HEK293 (cell line): ENCODE data around the gene PYDC1.

Experiments used
- CTCF ChIA-PET: fragments of 350-600 bp; formaldehyde crosslinking; extraction: SDS; loops from one replicate; lab custom pipeline; 2021; ENCODE audit warnings: antibody characterized with exemption; lab: Yijun Ruan, JAX
- POLR2A ChIA-PET: fragments of 300-600 bp; formaldehyde crosslinking; extraction: SDS; loops from one replicate; lab custom pipeline; 2020; ENCODE audit warnings: antibody characterized with exemption, inconsistent platforms; lab: Yijun Ruan, JAX
- H3K27ac ChIP-seq: fragments of 200-500 bp; sonication (Bioruptor generic); 2 replicates; pipeline ENCODE4 v1.5.1; 2014; ENCODE audit warnings: low read depth, low read length, control low read depth, inconsistent platforms; ENCODE audit errors: extremely low read depth
- H3K36me3 ChIP-seq, 2 experiments: fragments of 200-500 bp in 1 of 2; sonication (Bioruptor generic) in 1 of 2; 1 replicate in 1 of 2; 2 replicates in 1 of 2; pipeline ENCODE4 v1.5.1; 2014 to 2017; ENCODE audit warnings: inconsistent platforms in 2 of 2, low read length in 2 of 2; ENCODE audit not compliant: control insufficient read depth in 2 of 2, insufficient read depth in 1 of 2
- H3K4me1 ChIP-seq: fragments of 200-500 bp; sonication (Bioruptor generic); 2 replicates; pipeline ENCODE4 v1.5.1; 2014; ENCODE audit warnings: mild to moderate bottlenecking, low read length, inconsistent platforms; ENCODE audit not compliant: control insufficient read depth, insufficient read depth
- H3K4me3 ChIP-seq: 2 replicates; pipeline ENCODE4 v1.5.1; 2011; ENCODE audit warnings: low read depth, mild to moderate bottlenecking, control low read depth, low read length, moderate library complexity
- H3K9me3 ChIP-seq: fragments of 200-500 bp; sonication (Bioruptor generic); 2 replicates; pipeline ENCODE4 v1.5.1; 2014; ENCODE audit warnings: low read depth, low read length, inconsistent platforms; ENCODE audit not compliant: control insufficient read depth, insufficient read depth
- BCL11B ChIP-seq: fragments of 450-650 bp; formaldehyde crosslinking; IDR thresholded peaks from 2 replicates; pipeline ENCODE4 v1.5.1; 2016; ENCODE audit warnings: low read depth, missing biosample characterization, missing genetic modification characterization
- GLI4 ChIP-seq: fragments of 450-650 bp; formaldehyde crosslinking; IDR thresholded peaks from 2 replicates; pipeline ENCODE4 v1.5.1; 2016; ENCODE audit warnings: missing biosample characterization, missing genetic modification characterization
- KLF1 ChIP-seq: fragments of 450-650 bp; formaldehyde crosslinking; IDR thresholded peaks from 2 replicates; pipeline ENCODE4 v1.5.1; 2016; ENCODE audit warnings: missing biosample characterization, missing genetic modification characterization
- KLF7 ChIP-seq: fragments of 450-650 bp; formaldehyde crosslinking; IDR thresholded peaks from 2 replicates; pipeline ENCODE4 v1.5.1; 2016; ENCODE audit warnings: missing biosample characterization, missing genetic modification characterization, borderline replicate concordance
- KLF8 ChIP-seq: fragments of 450-650 bp; formaldehyde crosslinking; IDR thresholded peaks from 2 replicates; pipeline ENCODE4 v1.5.1; 2016; ENCODE audit warnings: missing biosample characterization, missing genetic modification characterization
- MZF1 ChIP-seq: fragments of 450-650 bp; formaldehyde crosslinking; IDR thresholded peaks from 2 replicates; pipeline ENCODE4 v1.5.1; 2017; ENCODE audit warnings: missing biosample characterization, missing genetic modification characterization, borderline replicate concordance
- SCRT1 ChIP-seq: fragments of 450-650 bp; formaldehyde crosslinking; IDR thresholded peaks from 2 replicates; pipeline ENCODE4 v1.5.1; 2016; ENCODE audit warnings: missing biosample characterization, missing genetic modification characterization, borderline replicate concordance
- SCRT2 ChIP-seq: fragments of 450-650 bp; formaldehyde crosslinking; IDR thresholded peaks from 2 replicates; pipeline ENCODE4 v1.5.1; 2016; ENCODE audit warnings: missing biosample characterization, missing genetic modification characterization
- TCF7L2 ChIP-seq: IDR thresholded peaks from 2 replicates; pipeline ENCODE4 v1.6.1; 2011; ENCODE audit warnings: low read depth, mild to moderate bottlenecking, inconsistent platforms, low read length, moderate library complexity, borderline replicate concordance
- ZBTB21 ChIP-seq: fragments of 450-650 bp; formaldehyde crosslinking; IDR thresholded peaks from 2 replicates; pipeline ENCODE4 v1.5.1; 2017; ENCODE audit warnings: missing biosample characterization, missing genetic modification characterization
- ZNF121 ChIP-seq: fragments of 450-650 bp; formaldehyde crosslinking; IDR thresholded peaks from 2 replicates; pipeline ENCODE4 v1.5.1; 2016; ENCODE audit warnings: missing biosample characterization, missing genetic modification characterization
- ZNF302 ChIP-seq: fragments of 450-650 bp; formaldehyde crosslinking; IDR thresholded peaks from 2 replicates; pipeline ENCODE4 v1.5.1; 2016; ENCODE audit warnings: missing biosample characterization, missing genetic modification characterization, low read depth
- ZNF335 ChIP-seq: fragments of 450-650 bp; formaldehyde crosslinking; conservative IDR thresholded peaks from 2 replicates; pipeline ENCODE4 v1.5.1; 2016; ENCODE audit warnings: missing biosample characterization, missing genetic modification characterization
- ZNF37A ChIP-seq: fragments of 450-650 bp; IDR thresholded peaks from 2 replicates; pipeline ENCODE4 v1.5.1; 2018; ENCODE audit warnings: missing biosample characterization, missing genetic modification characterization
- ZNF426 ChIP-seq: fragments of 450-650 bp; formaldehyde crosslinking; IDR thresholded peaks from 2 replicates; pipeline ENCODE4 v1.5.1; 2017; ENCODE audit warnings: missing biosample characterization, missing genetic modification characterization, mild to moderate bottlenecking, inconsistent platforms, moderate library complexity
- ZNF555 ChIP-seq: fragments of 450-650 bp; formaldehyde crosslinking; conservative IDR thresholded peaks from 2 replicates; pipeline ENCODE4 v1.5.1; 2017; ENCODE audit warnings: missing biosample characterization, mild to moderate bottlenecking, missing genetic modification characterization, inconsistent platforms
- ZNF561 ChIP-seq: fragments of 450-650 bp; IDR thresholded peaks from 2 replicates; pipeline ENCODE4 v1.5.1; 2018; ENCODE audit warnings: missing biosample characterization, missing genetic modification characterization, borderline replicate concordance
- ZNF600 ChIP-seq: fragments of 450-650 bp; formaldehyde crosslinking; IDR thresholded peaks from 2 replicates; pipeline ENCODE4 v1.5.1; 2016; ENCODE audit warnings: missing biosample characterization, missing genetic modification characterization
- ZNF624 ChIP-seq: fragments of 450-650 bp; formaldehyde crosslinking; IDR thresholded peaks from 2 replicates; pipeline ENCODE4 v1.5.1; 2017; ENCODE audit warnings: missing biosample characterization, missing genetic modification characterization
- ZNF654 ChIP-seq: fragments of 450-650 bp; formaldehyde crosslinking; IDR thresholded peaks from 2 replicates; pipeline ENCODE4 v1.5.1; 2016; ENCODE audit warnings: low read depth, missing biosample characterization, missing genetic modification characterization
- ZNF664 ChIP-seq: fragments of 450-650 bp; formaldehyde crosslinking; IDR thresholded peaks from 2 replicates; pipeline ENCODE4 v1.5.1; 2016; ENCODE audit warnings: missing biosample characterization, missing genetic modification characterization
- ZXDB ChIP-seq: fragments of 450-650 bp; formaldehyde crosslinking; IDR thresholded peaks from 2 replicates; pipeline ENCODE4 v1.5.1; 2016; ENCODE audit warnings: missing biosample characterization, missing genetic modification characterization
- TF ChIP-seq, protein P1 (sequence below): fragments of 450-650 bp; formaldehyde crosslinking; IDR thresholded peaks from 2 replicates; pipeline ENCODE4 v1.5.1; 2017; ENCODE audit warnings: missing biosample characterization, missing genetic modification characterization
- TF ChIP-seq, protein P2 (sequence below): fragments of 450-650 bp; IDR thresholded peaks from 2 replicates; pipeline ENCODE4 v1.5.1; 2018; ENCODE audit warnings: missing biosample characterization, missing genetic modification characterization
- TF ChIP-seq, protein P3 (sequence below): fragments of 450-650 bp; formaldehyde crosslinking; optimal IDR thresholded peaks from 2 replicates; pipeline ENCODE3; 2016; ENCODE audit warnings: missing biosample characterization, mild to moderate bottlenecking, missing genetic modification characterization

PYDC1 gene

DNA sequence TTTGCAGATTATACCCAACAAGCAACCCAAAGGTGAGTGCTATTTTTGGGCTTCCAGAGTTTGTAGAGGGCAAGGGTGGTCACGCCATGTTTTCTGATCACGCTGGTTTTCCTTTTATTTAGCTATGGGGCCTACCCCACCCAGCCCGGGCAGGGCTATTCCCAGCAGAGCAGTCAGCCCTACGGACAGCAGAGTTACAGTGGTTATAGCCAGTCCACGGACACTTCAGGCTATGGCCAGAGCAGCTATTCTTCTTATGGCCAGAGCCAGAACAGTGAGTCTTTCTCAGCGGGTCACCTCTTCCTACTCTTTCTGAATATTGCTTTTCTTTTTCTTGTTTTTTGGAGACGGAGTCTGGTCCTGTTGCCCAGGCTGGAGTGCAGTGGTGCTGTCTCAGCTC, 34.5 kb downstream of the PYDC1 start:
- TF ChIP-seq ZNF600 (tag by site-specific recombination), result peak; percentile 69; the same call in 1 of the 2 replicates
- no peak for TF ChIP-seq TCF7L2
- peak overlapping the region; percentile 72 for H3K4me3 ChIP-seq
- ChIA-PET CTCF (interaction anchor here (0.7 to 1.3 kb wide), 2 partner anchors 8 to 39 kb away, joined by 3 read pairs; no protein-coding TSS in a partner anchor), POLR2A (interaction anchor here (1.1 to 2.3 kb wide), 3 partner anchors 15 to 65 kb away, joined by 3 to 7 read pairs (median 5); partner anchors contain the start of gene KAT8)
- H3K4me1 ChIP-seq, result no peaks in the 10 kb centered on the region
- no peak overlapping the region for H3K27ac ChIP-seq
- peaks cover 42 to 66% of the 10 kb centered on the region in 2 experiments for H3K36me3 ChIP-seq
- no peaks in the 10 kb centered on the region for H3K9me3 ChIP-seq

DNA sequence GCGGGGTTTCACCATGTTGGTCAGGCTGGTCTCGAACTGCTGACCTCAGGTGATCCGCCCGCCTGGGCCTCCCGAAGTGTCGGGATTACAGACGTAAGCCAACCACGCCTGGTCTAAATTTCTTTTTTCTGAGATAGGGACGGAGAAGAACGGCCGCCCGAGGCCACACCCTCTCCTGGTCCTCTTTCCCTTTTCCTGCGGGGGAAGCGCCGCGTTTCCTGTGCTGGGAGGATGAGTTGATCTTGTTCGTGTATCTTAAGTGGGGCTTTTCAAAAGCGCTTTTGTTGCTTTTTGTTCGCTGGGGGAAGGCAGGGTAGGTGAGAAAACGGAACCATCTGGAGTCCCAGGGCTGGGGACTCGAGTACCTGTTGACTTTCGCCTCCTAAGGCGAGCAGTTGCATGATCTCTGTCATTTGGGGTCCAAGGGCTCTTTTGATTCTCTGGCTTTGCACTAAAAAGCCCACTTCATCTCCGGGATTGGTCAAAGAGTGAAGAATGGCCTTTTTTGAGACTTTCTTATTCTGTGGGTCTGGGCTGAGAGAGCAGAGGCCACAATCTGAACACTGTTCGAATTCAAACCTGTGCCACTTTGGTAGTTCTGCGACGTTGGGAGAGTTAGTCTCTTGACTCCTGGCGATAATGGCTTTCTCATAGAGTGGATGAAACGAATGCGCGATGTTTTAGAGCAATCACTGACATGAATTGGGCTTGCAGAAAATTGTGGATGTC, 35.7 kb downstream of the PYDC1 start:
- Histone ChIP-seq H3K9me3 (no peaks in the 10 kb centered on the region), H3K4me3 (peak overlapping the region; percentile 72), H3K36me3 (peaks cover 33 to 55% of the 10 kb centered on the region in 2 experiments), H3K27ac (peak overlapping the region; percentile 91; the same call in 1 of the 2 replicates), H3K4me1 (no peaks in the 10 kb centered on the region)
- CTCF ChIA-PET, result interaction anchor here (0.7 kb wide), 1 partner anchor 9 kb away, joined by 3 read pairs; no protein-coding TSS in a partner anchor
- TF ChIP-seq KLF7 (tag by site-specific recombination), result 0 out of 2 replicates have a peak, but pooled peaks have one; percentile 22
- no peak for TF ChIP-seq ZNF555 (tag by site-specific recombination)
- no peak for TF ChIP-seq MZF1 (tag by site-specific recombination)
- TF ChIP-seq, protein P1, sequence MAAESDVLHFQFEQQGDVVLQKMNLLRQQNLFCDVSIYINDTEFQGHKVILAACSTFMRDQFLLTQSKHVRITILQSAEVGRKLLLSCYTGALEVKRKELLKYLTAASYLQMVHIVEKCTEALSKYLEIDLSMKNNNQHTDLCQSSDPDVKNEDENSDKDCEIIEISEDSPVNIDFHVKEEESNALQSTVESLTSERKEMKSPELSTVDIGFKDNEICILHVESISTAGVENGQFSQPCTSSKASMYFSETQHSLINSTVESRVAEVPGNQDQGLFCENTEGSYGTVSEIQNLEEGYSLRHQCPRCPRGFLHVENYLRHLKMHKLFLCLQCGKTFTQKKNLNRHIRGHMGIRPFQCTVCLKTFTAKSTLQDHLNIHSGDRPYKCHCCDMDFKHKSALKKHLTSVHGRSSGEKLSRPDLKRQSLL (tag by site-specific recombination), result no peak
- TF ChIP-seq ZNF664 (tag by site-specific recombination), result peak; percentile 62; the same call in 1 of the 2 replicates
- TF ChIP-seq SCRT1 (tag by site-specific recombination), result peak; percentile 74; the same call in 1 of the 2 replicates
- TF ChIP-seq ZNF624 (tag by site-specific recombination), result no peak
- TF ChIP-seq ZNF335 (tag by site-specific recombination), result peak; percentile 4; the same call in 1 of the 2 replicates
- TF ChIP-seq ZNF426 (tag by site-specific recombination), result no peak
- TF ChIP-seq ZNF654, result no peak
- TF ChIP-seq ZNF37A (tag by site-specific recombination), result no peak
- TF ChIP-seq ZNF561 (tag by site-specific recombination), result peak; percentile 0; the same call in 1 of the 2 replicates
- no peak for TF ChIP-seq ZNF121 (tag by site-specific recombination)
- peak; percentile 95 for TF ChIP-seq SCRT2 (tag by site-specific recombination)
- TF ChIP-seq, all 188 proteins: peak for 6
- POLR2A ChIA-PET, result interaction anchor here (0.5 to 4.8 kb wide), 32 partner anchors 9 to 692 kb away, joined by 3 to 107 read pairs (median 6); partner anchors contain the start of genes KAT8, PYDC1, STX4 and VKORC1

DNA sequence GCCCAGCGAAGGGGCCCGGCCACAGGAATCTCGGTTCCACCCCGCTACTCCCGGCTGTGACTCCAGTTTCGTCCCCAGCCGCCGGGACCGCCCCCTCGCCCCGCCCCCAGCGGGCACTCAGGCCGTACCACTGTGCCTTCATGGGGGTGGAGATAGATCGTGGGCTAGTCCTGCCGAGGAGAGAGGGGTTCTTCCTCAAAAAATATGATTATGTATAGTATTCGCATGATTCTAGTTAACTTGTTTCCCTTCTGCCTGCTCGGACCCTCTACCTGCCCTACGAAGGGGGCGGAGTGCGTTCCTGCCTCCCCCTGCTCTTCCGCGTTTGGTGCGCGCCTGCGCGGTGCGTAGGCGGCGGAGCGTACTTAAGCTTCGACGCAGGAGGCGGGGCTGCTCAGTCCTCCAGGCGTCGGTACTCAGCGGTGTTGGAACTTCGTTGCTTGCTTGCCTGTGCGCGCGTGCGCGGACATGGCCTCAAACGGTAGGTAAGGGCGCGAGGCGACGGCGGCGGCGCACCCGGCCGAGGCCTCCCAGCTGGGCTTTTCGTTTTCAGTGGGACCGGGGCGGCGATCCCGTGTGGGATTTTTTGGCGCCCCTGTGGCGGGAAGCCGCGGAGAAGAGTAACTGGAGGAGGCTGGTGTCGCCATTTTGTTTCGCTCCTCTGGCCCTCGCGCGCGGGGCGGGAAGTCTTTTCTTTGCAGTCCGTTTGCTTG, 37.0 kb downstream of the PYDC1 start, which contains the start of gene FUS:
TSS of gene FUS (plus strand) at position 393 of the 713 bp plus-strand sequence. CDS start at position 469, 76 bp downstream.
- CTCF ChIA-PET, result interaction anchor here (0.6 kb wide), 1 partner anchor 38 kb away, joined by 3 read pairs; no protein-coding TSS in a partner anchor
- H3K36me3 ChIP-seq, result peaks cover 20 to 41% of the 10 kb centered on the region in 2 experiments
- peak within 1 kb of the TSS; percentile 91 for H3K27ac ChIP-seq
- H3K9me3 ChIP-seq, result no peaks in the 10 kb centered on the region
- H3K4me3 ChIP-seq, result peak within 1 kb of the TSS; percentile 72
- no peaks in the 10 kb centered on the region for H3K4me1 ChIP-seq
- POLR2A ChIA-PET, result interaction anchor here (0.5 to 4.8 kb wide), 54 partner anchors 9 to 693 kb away, joined by 3 to 107 read pairs (median 5); partner anchors contain the start of genes ARMC5, HSD3B7, KAT8 and PYCARD
- TF ChIP-seq KLF8 (tag by site-specific recombination), result peak; percentile 82
- no peak for TF ChIP-seq BCL11B (tag by site-specific recombination)
- TF ChIP-seq ZBTB21 (tag by site-specific recombination), result peak; percentile 21
- peak; percentile 93 for TF ChIP-seq ZXDB (tag by site-specific recombination)
- no peak for TF ChIP-seq ZNF302 (tag by site-specific recombination)
- TF ChIP-seq, protein P2, sequence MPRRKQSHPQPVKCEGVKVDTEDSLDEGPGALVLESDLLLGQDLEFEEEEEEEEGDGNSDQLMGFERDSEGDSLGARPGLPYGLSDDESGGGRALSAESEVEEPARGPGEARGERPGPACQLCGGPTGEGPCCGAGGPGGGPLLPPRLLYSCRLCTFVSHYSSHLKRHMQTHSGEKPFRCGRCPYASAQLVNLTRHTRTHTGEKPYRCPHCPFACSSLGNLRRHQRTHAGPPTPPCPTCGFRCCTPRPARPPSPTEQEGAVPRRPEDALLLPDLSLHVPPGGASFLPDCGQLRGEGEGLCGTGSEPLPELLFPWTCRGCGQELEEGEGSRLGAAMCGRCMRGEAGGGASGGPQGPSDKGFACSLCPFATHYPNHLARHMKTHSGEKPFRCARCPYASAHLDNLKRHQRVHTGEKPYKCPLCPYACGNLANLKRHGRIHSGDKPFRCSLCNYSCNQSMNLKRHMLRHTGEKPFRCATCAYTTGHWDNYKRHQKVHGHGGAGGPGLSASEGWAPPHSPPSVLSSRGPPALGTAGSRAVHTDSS (tag by site-specific recombination), result no peak
- peak; percentile 96 for TF ChIP-seq GLI4 (tag by site-specific recombination)
- peak; percentile 15; the same call in 1 of the 2 replicates for TF ChIP-seq ZNF561 (tag by site-specific recombination)
- TF ChIP-seq, protein P3, sequence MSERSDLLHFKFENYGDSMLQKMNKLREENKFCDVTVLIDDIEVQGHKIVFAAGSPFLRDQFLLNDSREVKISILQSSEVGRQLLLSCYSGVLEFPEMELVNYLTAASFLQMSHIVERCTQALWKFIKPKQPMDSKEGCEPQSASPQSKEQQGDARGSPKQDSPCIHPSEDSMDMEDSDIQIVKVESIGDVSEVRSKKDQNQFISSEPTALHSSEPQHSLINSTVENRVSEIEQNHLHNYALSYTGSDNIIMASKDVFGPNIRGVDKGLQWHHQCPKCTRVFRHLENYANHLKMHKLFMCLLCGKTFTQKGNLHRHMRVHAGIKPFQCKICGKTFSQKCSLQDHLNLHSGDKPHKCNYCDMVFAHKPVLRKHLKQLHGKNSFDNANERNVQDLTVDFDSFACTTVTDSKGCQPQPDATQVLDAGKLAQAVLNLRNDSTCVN (tag by site-specific recombination), result no peak
- TF ChIP-seq KLF1 (tag by site-specific recombination), result peak; percentile 30; the same call in 1 of the 2 replicates
